Peyer's patch (tissue), 4 donors: Measurements from ENCODE around the gene NUP188.
"Not testable (repeated sequence)": the region's sequence is repeated elsewhere in the genome, so short reads cannot be mapped to it uniquely, and the experiment has no call there.

Experiments used
- POLR2A ChIP-seq, 2 donors: fragments of 450-650 bp; IDR thresholded peaks; one replicate each; pipeline ENCODE4 v1.5.1; 2017; ENCODE audit warnings: antibody characterized with exemption in 2 of 2, mild to moderate bottlenecking in 2 of 2, moderate library complexity in 2 of 2
- TF ChIP-seq, protein P1 (sequence below), 6 experiments: fragments of 450-650 bp in 4 of 6; fragments of 200-600 bp in 2 of 6; sonication (generic) in 1 of 6; IDR thresholded peaks; one replicate each; pipeline ENCODE4 v1.5.1; 2017 to 2019; ENCODE audit warnings: antibody characterized with exemption in 6 of 6, mild to moderate bottlenecking in 3 of 6, moderate library complexity in 1 of 6

DNA sequence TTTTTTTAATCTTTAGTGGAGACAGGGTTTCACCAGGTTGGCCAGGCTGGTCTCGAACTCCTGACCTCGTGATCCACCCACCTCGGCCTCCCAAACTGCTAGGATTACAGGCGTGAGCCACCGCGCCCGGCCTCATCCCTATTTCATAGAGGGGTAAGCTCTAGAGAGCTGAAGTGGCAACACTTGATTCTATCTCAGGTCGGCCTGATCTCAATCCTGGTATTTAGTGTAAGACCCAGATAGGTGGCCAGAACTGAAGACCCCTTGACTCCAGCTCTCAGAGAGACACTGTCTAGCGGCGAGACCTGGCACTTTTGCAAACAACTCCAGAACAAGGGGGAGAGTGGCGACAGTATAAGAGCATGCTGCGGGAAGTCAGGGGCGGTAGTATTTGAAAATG, 88.3 kb downstream of the NUP188 start:
- not testable (repeated sequence) for TF ChIP-seq POLR2A (IDR thresholded peaks at IDR 0.05)
- TF ChIP-seq, protein P1, sequence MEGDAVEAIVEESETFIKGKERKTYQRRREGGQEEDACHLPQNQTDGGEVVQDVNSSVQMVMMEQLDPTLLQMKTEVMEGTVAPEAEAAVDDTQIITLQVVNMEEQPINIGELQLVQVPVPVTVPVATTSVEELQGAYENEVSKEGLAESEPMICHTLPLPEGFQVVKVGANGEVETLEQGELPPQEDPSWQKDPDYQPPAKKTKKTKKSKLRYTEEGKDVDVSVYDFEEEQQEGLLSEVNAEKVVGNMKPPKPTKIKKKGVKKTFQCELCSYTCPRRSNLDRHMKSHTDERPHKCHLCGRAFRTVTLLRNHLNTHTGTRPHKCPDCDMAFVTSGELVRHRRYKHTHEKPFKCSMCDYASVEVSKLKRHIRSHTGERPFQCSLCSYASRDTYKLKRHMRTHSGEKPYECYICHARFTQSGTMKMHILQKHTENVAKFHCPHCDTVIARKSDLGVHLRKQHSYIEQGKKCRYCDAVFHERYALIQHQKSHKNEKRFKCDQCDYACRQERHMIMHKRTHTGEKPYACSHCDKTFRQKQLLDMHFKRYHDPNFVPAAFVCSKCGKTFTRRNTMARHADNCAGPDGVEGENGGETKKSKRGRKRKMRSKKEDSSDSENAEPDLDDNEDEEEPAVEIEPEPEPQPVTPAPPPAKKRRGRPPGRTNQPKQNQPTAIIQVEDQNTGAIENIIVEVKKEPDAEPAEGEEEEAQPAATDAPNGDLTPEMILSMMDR (IDR thresholded peaks at IDR 0.05) = not testable (repeated sequence)
